Immature natural killer cell (primary cell): ENCODE data around the gene ASB5. TPM values are rescaled to one million over a fixed set of nuclear protein-coding genes. Genes with fewer than 3 reads are reported as not detected.
"Not testable (repeated sequence)": the region's sequence is repeated elsewhere in the genome, so short reads cannot be mapped to it uniquely, and the experiment has no call there.

Source experiments
- DNase-seq, 3 donors: peaks; one replicate each; pipeline ENCODE4 v3.0.0; 2022; ENCODE audit warnings: mixed read lengths in 1 of 3
- H3K27ac Mint-ChIP-seq, 6 donors: one replicate each; pipeline ENCODE4 v1.8.0; 2020; ENCODE audit warnings: mixed read lengths in 6 of 6, mild to moderate bottlenecking in 5 of 6, inconsistent platforms in 4 of 6, moderate library complexity in 3 of 6
- H3K27me3 Mint-ChIP-seq, 3 donors: one replicate each; pipeline ENCODE4 v1.8.0; 2020 to 2021; ENCODE audit warnings: low read depth in 3 of 3, mild to moderate bottlenecking in 3 of 3, mixed read lengths in 3 of 3, moderate library complexity in 3 of 3, inconsistent platforms in 1 of 3
- H3K36me3 Mint-ChIP-seq, 3 donors: one replicate each; pipeline ENCODE4 v1.8.0; 2020; ENCODE audit warnings: mixed read lengths in 3 of 3, inconsistent platforms in 2 of 3, mild to moderate bottlenecking in 2 of 3
- H3K4me1 Mint-ChIP-seq, 2 donors: one replicate each; pipeline ENCODE4 v1.8.0; 2020; ENCODE audit warnings: inconsistent platforms in 2 of 2, mild to moderate bottlenecking in 2 of 2, mixed read lengths in 2 of 2, moderate library complexity in 1 of 2
- H3K4me3 Mint-ChIP-seq, 5 donors: one replicate each; pipeline ENCODE4 v1.8.0; 2020; ENCODE audit warnings: mild to moderate bottlenecking in 5 of 5, mixed read lengths in 5 of 5, inconsistent platforms in 3 of 5, moderate library complexity in 3 of 5
- H3K9me3 Mint-ChIP-seq, 6 donors: one replicate each; pipeline ENCODE4 v1.8.0; 2020; ENCODE audit warnings: mild to moderate bottlenecking in 6 of 6, mixed read lengths in 6 of 6, inconsistent platforms in 4 of 6, moderate library complexity in 3 of 6
- polyA plus RNA-seq, 3 donors: library from polyadenylated mRNA; unstranded; fragments of 300-500 nt; fragmentation: Illumina TruSeq; gene quantifications; one replicate each; pipeline ENCODE4 v1.2.3, GENCODE V29; 2021

Gene ASB5
- polyA plus RNA-seq, 3 donors from 2014 or later = not detected

DNA sequence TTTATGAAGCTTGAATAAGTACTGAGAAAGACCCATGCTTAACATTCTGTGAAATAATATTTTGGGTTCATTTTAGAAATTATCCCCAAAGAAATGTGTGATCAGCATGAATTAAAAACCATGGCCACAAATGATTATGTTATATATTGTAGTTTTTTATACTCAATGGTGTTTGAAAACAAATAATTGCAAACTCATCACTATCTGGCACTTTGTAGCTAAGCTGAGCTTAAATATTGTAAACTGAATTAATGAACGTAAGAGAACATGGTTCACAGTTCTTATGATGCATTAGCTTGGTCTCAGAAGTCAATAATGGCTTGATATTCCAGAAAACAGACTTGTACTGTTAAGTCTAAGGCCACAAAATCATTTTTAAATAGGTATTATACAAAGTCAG lies 24.6 kb upstream of the ASB5 start:
- H3K36me3 Mint-ChIP-seq = no peaks in the 10 kb centered on the region
- peaks cover 0 to 8% (median 0%) of the 10 kb centered on the region in 3 donors for H3K27me3 Mint-ChIP-seq
- no peaks in the 10 kb centered on the region for H3K4me1 Mint-ChIP-seq
- H3K4me3 Mint-ChIP-seq = no peak overlapping the region
- H3K27ac Mint-ChIP-seq = no peak overlapping the region
- H3K9me3 Mint-ChIP-seq = no peaks in the 10 kb centered on the region
- DNase-seq = no peak

DNA sequence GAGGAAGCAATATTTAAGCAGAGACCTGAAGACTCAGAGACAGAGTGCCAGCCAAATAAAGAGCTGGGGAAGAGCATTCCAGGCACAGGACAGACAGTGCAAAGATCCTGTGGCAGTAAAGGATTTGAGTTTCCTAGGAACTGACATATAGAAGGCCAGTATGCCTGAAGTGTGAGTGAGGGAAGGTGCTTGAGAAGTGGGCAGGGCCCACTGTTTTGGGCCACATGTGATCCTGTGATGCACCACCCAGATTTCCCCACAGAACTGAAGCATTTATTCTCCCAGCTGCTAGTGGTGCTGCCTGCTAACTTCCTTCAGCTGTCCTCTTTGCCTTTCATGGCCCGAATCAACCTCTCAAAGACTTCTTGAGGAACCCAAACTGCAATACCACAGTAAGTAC lies 23.9 kb upstream of the ASB5 start:
- Mint-ChIP-seq H3K27me3 (peaks cover 0 to 8% (median 0%) of the 10 kb centered on the region in 3 donors), H3K36me3 (no peaks in the 10 kb centered on the region), H3K4me3 (no peak overlapping the region), H3K4me1 (no peaks in the 10 kb centered on the region), H3K27ac (no peak overlapping the region), H3K9me3 (no peaks in the 10 kb centered on the region)
- DNase-seq = no peak

DNA sequence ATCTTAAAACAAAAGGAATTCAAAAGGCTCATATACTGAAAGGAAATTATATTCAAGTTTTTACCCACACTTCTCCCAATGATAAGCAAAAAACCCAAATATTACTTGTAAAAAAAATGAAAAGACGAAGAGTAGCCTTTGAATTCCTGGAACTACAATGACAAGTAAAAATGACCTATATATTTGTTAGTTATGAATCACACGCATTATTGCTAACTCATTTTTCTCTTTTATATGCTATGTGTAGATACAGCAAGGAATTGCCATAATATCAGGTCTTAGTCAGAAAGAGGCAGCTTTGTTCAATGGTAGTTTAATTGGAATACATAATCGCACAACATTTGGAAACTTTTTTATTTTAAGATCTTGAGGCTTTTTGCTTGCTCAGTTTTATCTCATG lies 22.7 kb upstream of the ASB5 start:
- H3K4me1 Mint-ChIP-seq = no peaks in the 10 kb centered on the region
- H3K27me3 Mint-ChIP-seq = peaks cover 0 to 8% (median 0%) of the 10 kb centered on the region in 3 donors
- H3K36me3 Mint-ChIP-seq = no peaks in the 10 kb centered on the region
- H3K4me3 Mint-ChIP-seq = no peak overlapping the region
- H3K27ac Mint-ChIP-seq = no peak overlapping the region
- DNase-seq = no peak
- H3K9me3 Mint-ChIP-seq = no peaks in the 10 kb centered on the region

DNA sequence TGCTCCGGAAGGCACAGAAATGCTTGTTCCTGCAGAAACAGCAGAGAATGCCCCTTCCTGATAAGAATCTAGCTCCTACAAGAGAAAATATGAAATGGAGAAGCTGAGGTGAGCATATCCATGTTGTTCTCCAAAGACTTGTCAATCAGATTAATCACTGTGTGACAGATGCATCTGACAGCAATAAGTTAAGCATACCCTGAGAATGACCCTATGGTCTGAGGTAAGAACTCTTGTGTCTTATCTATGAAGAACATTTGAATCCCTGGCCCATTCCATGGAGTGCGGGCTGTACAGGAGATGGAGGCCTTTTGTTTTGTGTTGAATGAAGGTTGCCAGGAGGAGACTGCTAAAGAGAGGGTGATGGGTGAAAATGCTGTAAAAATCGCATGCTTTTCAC lies 21.5 kb upstream of the ASB5 start:
- Mint-ChIP-seq H3K36me3 (no peaks in the 10 kb centered on the region), H3K27ac (no peak overlapping the region), H3K9me3 (no peaks in the 10 kb centered on the region), H3K4me3 (no peak overlapping the region), H3K4me1 (no peaks in the 10 kb centered on the region), H3K27me3 (peaks cover 0 to 8% (median 0%) of the 10 kb centered on the region in 3 donors)
- DNase-seq = no peak

DNA sequence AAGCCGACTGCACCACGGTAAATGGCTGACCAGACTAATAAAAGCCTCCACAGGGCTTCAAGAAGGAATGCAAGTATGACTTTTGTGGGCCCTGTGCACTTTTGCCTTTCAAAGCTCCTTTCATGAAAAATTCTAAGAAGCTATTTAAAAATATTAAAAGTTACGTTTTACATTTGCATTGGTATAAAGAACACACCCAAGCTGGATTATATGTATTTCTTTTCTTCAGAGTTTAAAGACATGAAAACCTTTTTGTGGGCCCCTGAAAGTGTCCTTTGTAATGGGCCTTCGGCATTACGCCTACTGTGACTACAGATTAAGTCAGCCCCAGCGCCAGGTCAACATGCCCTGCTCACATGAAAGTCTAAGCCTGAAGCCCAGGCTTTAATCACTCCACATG lies 20.5 kb upstream of the ASB5 start:
- H3K36me3 Mint-ChIP-seq = no peaks in the 10 kb centered on the region
- H3K4me3 Mint-ChIP-seq = no peak overlapping the region
- H3K27ac Mint-ChIP-seq = no peak overlapping the region
- no peaks in the 10 kb centered on the region for H3K4me1 Mint-ChIP-seq
- DNase-seq = no peak
- peaks cover 0 to 8% (median 0%) of the 10 kb centered on the region in 3 donors for H3K27me3 Mint-ChIP-seq
- H3K9me3 Mint-ChIP-seq = no peaks in the 10 kb centered on the region

DNA sequence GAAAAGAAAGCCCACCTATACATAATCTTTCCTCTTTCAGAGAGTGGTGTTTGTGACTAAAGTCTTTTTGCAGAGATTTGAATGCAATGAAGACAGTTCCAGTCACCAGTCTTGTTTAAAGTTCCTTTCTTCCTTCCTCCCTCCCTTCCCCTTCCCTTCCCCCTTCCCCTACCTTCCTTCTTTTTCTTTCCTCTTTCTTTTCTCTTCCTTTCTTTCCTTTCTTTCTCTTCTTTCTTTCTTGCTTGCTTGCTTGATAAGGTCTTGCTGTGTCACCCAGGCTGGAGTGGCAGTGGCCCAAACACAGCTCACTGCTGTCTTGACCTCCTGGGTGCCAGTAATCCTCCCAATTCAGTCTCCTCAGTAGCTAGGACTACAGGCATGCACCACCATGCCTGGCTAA lies 19.0 kb upstream of the ASB5 start:
- no peak overlapping the region for H3K4me3 Mint-ChIP-seq
- no peaks in the 10 kb centered on the region for H3K9me3 Mint-ChIP-seq
- H3K36me3 Mint-ChIP-seq = no peaks in the 10 kb centered on the region
- no peaks in the 10 kb centered on the region for H3K4me1 Mint-ChIP-seq
- H3K27me3 Mint-ChIP-seq = peaks cover 0 to 8% (median 2%) of the 10 kb centered on the region in 3 donors
- no peak for DNase-seq
- H3K27ac Mint-ChIP-seq = no peak overlapping the region

DNA sequence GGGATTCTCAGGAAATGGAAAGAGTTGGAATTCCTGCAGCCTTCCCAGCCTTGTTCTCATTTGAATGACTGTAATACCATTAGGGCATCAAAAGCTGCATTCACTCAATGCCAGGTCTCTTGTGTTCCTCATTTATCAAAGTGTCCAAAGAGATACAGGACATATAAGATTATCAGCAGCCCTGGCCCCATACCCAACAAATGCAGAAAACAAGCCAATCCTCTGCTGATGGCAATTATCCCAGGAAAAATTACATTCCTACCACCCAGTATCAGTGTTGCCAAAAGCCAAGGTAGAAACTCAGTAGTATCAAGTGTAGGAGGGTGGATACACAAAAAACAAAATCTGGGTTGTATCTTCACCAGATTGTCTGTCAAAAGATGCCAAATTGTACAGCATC lies 18.5 kb upstream of the ASB5 start:
- Mint-ChIP-seq H3K9me3 (peaks cover 0 to under 1% (median 0%) of the 10 kb centered on the region in 6 donors), H3K27me3 (peaks cover 0 to 8% (median 2%) of the 10 kb centered on the region in 3 donors), H3K4me3 (no peak overlapping the region), H3K4me1 (no peaks in the 10 kb centered on the region), H3K27ac (no peak overlapping the region), H3K36me3 (no peaks in the 10 kb centered on the region)
- no peak for DNase-seq

DNA sequence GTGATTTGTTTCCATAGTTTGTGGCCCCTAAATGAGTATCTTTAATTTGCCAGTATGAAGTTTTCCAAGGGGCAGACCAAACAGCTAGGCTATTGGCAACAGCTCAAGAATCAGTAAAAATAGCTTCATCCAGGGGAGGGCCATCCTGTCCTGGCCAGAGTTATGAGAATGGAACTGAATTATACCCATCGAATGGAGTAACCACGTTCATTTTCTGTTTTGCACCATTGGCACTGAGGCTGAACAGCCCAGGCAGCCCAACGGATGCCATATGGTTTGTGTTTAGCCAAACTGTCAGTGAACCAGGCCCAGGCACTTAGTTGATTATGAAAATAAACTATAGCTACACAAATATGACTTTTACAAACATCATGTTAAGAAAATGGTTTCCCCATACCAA lies 17.7 kb upstream of the ASB5 start:
- Mint-ChIP-seq H3K4me3 (no peak overlapping the region), H3K9me3 (peaks cover 0 to 2% (median 0%) of the 10 kb centered on the region in 6 donors), H3K27ac (no peak overlapping the region), H3K36me3 (no peaks in the 10 kb centered on the region), H3K27me3 (peaks cover 0 to 8% (median 2%) of the 10 kb centered on the region in 3 donors), H3K4me1 (no peaks in the 10 kb centered on the region)
- DNase-seq = no peak

DNA sequence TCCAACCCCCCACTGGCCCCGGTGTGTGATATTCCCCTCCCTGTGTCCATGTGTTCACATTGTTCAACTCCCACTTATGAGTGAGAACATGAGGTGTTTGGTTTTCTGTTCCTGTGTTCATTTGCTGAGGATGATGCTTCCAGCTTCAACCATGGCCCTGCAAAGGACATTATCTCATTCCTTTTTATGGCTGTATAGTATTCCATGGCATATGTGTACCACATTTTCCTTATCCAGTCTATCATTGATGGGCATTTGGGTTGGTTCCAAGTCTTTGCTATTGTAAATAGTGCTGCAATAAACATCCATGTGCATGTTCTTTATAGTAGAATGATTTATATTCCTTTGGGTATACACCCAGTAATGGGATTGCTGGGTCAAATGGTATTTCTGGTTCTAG lies 10.5 kb upstream of the ASB5 start:
- peaks cover 0 to 23% (median 2%) of the 10 kb centered on the region in 3 donors for H3K27me3 Mint-ChIP-seq
- not testable (repeated sequence) for H3K4me1 Mint-ChIP-seq, H3K9me3 Mint-ChIP-seq, H3K4me3 Mint-ChIP-seq, H3K27ac Mint-ChIP-seq, DNase-seq, H3K36me3 Mint-ChIP-seq

DNA sequence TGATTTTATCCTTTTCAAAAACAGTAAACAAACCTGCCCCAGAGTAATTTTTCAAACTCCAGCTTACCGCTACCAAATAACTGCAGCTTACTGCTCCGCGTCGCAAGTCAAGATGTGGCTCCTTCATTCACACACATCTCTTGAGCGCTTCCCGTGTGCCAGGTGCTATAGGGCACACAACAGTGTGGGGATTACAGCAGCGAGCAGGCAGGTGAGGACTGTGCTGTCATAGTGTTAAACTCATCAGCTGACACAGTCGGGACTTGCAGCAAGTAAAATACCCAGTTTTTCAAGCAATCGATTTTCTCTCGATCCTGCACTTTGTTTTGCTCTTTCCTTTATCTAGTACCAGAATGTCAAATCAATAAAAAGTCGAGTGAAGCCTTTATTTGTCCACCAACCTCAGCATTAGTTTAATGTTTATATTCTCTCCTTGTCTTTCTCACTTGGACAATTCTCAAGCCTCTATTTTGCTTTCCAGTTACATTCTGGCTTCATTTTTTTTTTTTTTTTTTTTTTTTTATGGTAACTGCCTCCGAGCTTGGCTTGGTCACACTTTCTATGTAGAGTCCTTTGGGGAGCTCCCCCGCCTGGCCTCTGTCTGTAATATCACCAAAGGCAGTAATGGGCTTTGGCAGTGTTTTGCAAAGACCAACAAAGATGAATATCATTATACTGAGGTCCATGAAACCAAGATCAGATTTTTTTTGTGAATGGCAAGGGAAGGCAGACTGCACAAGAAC lies 8.3 kb upstream of the ASB5 start:
- no peaks in the 10 kb centered on the region for H3K36me3 Mint-ChIP-seq
- H3K4me1 Mint-ChIP-seq = no peaks in the 10 kb centered on the region
- no peak overlapping the region for H3K27ac Mint-ChIP-seq
- DNase-seq = no peak
- peaks cover 0 to 9% (median 0%) of the 10 kb centered on the region in 6 donors for H3K9me3 Mint-ChIP-seq
- H3K4me3 Mint-ChIP-seq = no peak overlapping the region
- peaks cover 0 to 23% (median 2%) of the 10 kb centered on the region in 3 donors for H3K27me3 Mint-ChIP-seq

DNA sequence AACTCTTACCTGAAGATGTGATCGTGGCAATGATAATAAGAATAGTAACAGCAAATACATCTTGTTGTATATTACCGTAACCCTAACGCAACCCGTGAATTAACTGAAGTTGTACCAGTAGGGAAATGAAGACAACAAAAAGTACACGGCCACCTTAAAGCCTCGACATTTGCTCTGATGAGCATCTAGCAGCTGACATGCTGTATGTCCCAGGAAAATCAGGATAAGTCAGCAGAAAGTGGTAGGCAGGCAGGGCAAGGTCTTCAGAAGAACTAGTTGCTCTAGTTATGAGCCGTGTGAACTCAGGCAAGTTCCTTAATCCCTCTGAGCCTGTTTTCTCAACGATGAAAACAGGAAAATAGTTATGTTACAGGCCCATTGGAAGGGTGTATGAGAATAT lies 7.7 kb upstream of the ASB5 start:
- peaks cover 0 to 22% (median 2%) of the 10 kb centered on the region in 3 donors for H3K27me3 Mint-ChIP-seq
- H3K4me1 Mint-ChIP-seq = no peaks in the 10 kb centered on the region

DNA sequence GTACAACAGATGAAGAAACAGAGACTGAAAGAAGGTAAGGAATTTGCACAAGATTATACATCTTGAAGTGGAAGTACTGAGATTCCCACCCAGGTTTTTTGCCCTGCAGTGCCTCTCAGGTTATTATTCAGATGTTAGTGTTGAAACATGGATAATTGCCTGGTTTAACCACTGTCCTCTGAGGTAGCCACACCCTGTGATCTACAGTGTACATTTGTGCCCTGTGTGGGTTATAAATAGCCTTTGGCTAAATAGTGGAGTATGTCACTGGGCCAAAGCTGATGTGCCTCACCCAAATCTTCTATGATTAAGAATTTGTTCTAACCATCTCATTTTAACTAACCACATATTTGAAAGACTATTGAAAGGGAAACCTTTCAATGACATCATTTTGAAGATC lies 5.4 kb upstream of the ASB5 start:
- Mint-ChIP-seq H3K36me3 (no peaks in the 10 kb centered on the region), H3K9me3 (peaks cover 0 to 2% (median 0%) of the 10 kb centered on the region in 6 donors), H3K27me3 (peaks cover 0 to 7% (median 0%) of the 10 kb centered on the region in 3 donors)

More for the DNA sequence above, 7.7 kb upstream of the ASB5 start:
- Mint-ChIP-seq H3K9me3 (peaks cover 0 to 9% (median 0%) of the 10 kb centered on the region in 6 donors), H3K27ac (no peak overlapping the region), H3K36me3 (no peaks in the 10 kb centered on the region), H3K4me3 (no peak overlapping the region)
- DNase-seq = no peak

DNA sequence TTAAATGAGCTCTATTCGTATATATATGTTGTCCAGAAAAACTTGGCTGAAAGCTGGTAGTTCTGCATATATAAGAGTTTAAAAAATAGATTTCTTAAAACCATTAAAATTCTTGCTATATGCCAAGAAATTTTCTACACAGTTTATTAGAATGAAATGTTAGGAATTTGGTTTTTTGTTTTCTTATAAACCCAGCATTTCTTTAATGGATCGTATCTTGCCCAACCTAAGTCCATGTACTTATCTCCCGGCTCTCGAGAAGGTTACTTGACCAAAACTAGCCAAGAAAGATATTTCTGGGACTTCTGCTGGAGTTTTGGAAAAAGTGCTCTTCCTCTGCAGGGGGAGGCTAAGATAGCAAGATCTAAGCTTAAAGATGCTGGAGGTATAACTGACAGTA lies 4.7 kb upstream of the ASB5 start:
- Mint-ChIP-seq H3K27me3 (peaks cover 0 to 6% (median 0%) of the 10 kb centered on the region in 3 donors), H3K36me3 (no peaks in the 10 kb centered on the region), H3K27ac (no peak overlapping the region), H3K4me3 (no peak overlapping the region), H3K9me3 (peaks cover 0 to 2% (median 0%) of the 10 kb centered on the region in 6 donors), H3K4me1 (no peaks in the 10 kb centered on the region)
- no peak for DNase-seq

More for the DNA sequence above, 5.4 kb upstream of the ASB5 start:
- no peak overlapping the region for H3K4me3 Mint-ChIP-seq
- no peaks in the 10 kb centered on the region for H3K4me1 Mint-ChIP-seq
- no peak for DNase-seq
- H3K27ac Mint-ChIP-seq = no peak overlapping the region

DNA sequence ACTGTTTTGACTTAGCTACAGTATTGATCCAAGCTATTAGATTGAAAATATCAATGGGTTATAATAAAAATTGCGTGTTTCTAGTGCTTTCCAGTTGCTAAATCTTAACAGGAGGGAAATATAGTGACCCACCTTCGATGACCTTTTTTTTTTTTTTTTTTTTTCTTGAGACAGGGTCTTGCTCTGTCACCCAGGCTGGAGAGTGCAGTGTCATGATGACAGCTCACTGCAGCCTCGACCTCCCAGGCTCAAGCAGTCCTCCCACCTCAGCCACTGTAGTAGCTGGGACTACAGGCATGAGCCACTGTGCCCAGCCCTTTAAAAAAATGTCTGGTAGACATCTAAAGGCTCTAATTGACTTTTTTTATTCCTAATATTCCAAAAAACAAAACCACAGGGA lies 3.8 kb upstream of the ASB5 start:
- no peak for DNase-seq
- Mint-ChIP-seq H3K4me3 (no peak overlapping the region), H3K36me3 (no peaks in the 10 kb centered on the region), H3K9me3 (peaks cover 0 to 2% (median 0%) of the 10 kb centered on the region in 6 donors), H3K4me1 (no peaks in the 10 kb centered on the region), H3K27me3 (peaks cover 0 to 3% (median 0%) of the 10 kb centered on the region in 3 donors), H3K27ac (no peak overlapping the region)

DNA sequence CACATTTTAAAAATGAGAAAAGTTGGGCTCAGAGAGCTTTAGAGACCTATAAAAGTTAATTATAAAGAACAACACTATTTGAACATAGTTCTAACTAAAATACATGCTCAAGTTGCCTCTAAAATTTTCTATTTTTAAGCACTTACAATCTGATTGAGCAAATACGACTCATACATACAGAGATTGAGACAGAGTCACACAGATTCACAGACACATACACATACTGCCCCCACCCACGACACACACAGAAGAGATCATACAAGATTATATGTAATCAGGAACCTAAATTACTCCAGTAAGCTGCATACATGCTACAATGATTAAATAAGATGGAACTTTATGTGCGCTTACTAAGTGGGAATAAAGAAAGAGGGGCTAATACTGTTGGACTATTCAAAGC lies 2.7 kb upstream of the ASB5 start:
- Mint-ChIP-seq H3K36me3 (no peaks in the 10 kb centered on the region), H3K4me3 (no peak overlapping the region), H3K4me1 (no peaks in the 10 kb centered on the region), H3K27me3 (peaks cover 0 to 3% (median 0%) of the 10 kb centered on the region in 3 donors), H3K9me3 (peaks cover 0 to 2% (median 0%) of the 10 kb centered on the region in 6 donors), H3K27ac (no peak overlapping the region)
- no peak for DNase-seq
